Effector memory CD4-positive, alpha-beta T cell (primary cell): ENCODE measurements around the gene PRRC2B.
"Not testable (repeated sequence)": the region's sequence is repeated elsewhere in the genome, so short reads cannot be mapped to it uniquely, and the experiment has no call there.

Experiments
- DNase-seq, 3 donors: peaks; one replicate each; pipeline ENCODE4 v3.0.0-alpha.2; 2020
- H3K27ac ChIP-seq: 2 replicates; pipeline ENCODE4 v1.7.0; 2013; ENCODE audit warnings: mild to moderate bottlenecking, low read length, moderate library complexity; ENCODE audit not compliant: insufficient read depth, poor library complexity, severe bottlenecking
- H3K27me3 ChIP-seq: replicated peaks from 2 replicates; pipeline ENCODE4 v1.7.0; 2013; ENCODE audit warnings: mild to moderate bottlenecking, low read length; ENCODE audit not compliant: insufficient read depth, control insufficient read depth, poor library complexity, severe bottlenecking
- H3K36me3 ChIP-seq: 2 replicates; pipeline ENCODE4 v1.7.0; 2013; ENCODE audit warnings: mild to moderate bottlenecking, low read length, moderate library complexity; ENCODE audit not compliant: control insufficient read depth, insufficient read depth
- H3K4me1 ChIP-seq: 2 replicates; pipeline ENCODE4 v1.7.0; 2013; ENCODE audit warnings: low read length, mild to moderate bottlenecking; ENCODE audit not compliant: control insufficient read depth, insufficient read depth, poor library complexity, severe bottlenecking
- H3K4me3 ChIP-seq: 2 replicates; pipeline ENCODE4 v1.7.0; 2013; ENCODE audit warnings: low read length, low read depth, mild to moderate bottlenecking; ENCODE audit not compliant: insufficient read depth, poor library complexity, severe bottlenecking
- H3K9me3 ChIP-seq: 2 replicates; pipeline ENCODE4 v1.7.0; 2013; ENCODE audit warnings: mild to moderate bottlenecking, low read length, moderate library complexity; ENCODE audit not compliant: control insufficient read depth

Gene PRRC2B

GRCh38 chr9:131464354-131465000 lies 70.6 kb downstream of the PRRC2B start:
- no peaks in the 10 kb centered on the region for H3K27me3 ChIP-seq
- DNase-seq, result no peak
- no peak overlapping the region for H3K4me3 ChIP-seq
- H3K27ac ChIP-seq, result no peak overlapping the region
- no peaks in the 10 kb centered on the region for H3K9me3 ChIP-seq
- H3K36me3 ChIP-seq, result peaks cover 71% of the 10 kb centered on the region
- H3K4me1 ChIP-seq, result no peaks in the 10 kb centered on the region

GRCh38 chr9:131465401-131465800 lies 71.5 kb downstream of the PRRC2B start:
- Histone ChIP-seq H3K27ac (no peak overlapping the region), H3K4me3 (no peak overlapping the region), H3K9me3 (no peaks in the 10 kb centered on the region), H3K27me3 (no peaks in the 10 kb centered on the region), H3K36me3 (peaks cover 72% of the 10 kb centered on the region), H3K4me1 (no peaks in the 10 kb centered on the region)
- DNase-seq, result no peak

GRCh38 chr9:131467214-131467935 lies 73.5 kb downstream of the PRRC2B start:
- Histone ChIP-seq H3K4me1 (no peaks in the 10 kb centered on the region), H3K9me3 (no peaks in the 10 kb centered on the region), H3K27me3 (no peaks in the 10 kb centered on the region), H3K4me3 (no peak overlapping the region), H3K27ac (no peak overlapping the region), H3K36me3 (peaks cover 76% of the 10 kb centered on the region)
- no peak for DNase-seq

- no peaks in the 10 kb centered on the region for H3K4me1 ChIP-seq
- peaks cover 80% of the 10 kb centered on the region for H3K36me3 ChIP-seq
- no peak overlapping the region for H3K4me3 ChIP-seq
- H3K27me3 ChIP-seq, result no peaks in the 10 kb centered on the region
- H3K27ac ChIP-seq, result no peak overlapping the region
- no peaks in the 10 kb centered on the region for H3K9me3 ChIP-seq
- no peak for DNase-seq
Observed at GRCh38 chr9:131468031-131468430, 74.1 kb downstream of the PRRC2B start.

GRCh38 chr9:131469356-131469755 lies 75.5 kb downstream of the PRRC2B start:
- Histone ChIP-seq H3K9me3 (no peaks in the 10 kb centered on the region), H3K27me3 (no peaks in the 10 kb centered on the region), H3K36me3 (peaks cover 84% of the 10 kb centered on the region), H3K27ac (no peak overlapping the region), H3K4me1 (no peaks in the 10 kb centered on the region), H3K4me3 (no peak overlapping the region)
- DNase-seq, result no peak

DNA sequence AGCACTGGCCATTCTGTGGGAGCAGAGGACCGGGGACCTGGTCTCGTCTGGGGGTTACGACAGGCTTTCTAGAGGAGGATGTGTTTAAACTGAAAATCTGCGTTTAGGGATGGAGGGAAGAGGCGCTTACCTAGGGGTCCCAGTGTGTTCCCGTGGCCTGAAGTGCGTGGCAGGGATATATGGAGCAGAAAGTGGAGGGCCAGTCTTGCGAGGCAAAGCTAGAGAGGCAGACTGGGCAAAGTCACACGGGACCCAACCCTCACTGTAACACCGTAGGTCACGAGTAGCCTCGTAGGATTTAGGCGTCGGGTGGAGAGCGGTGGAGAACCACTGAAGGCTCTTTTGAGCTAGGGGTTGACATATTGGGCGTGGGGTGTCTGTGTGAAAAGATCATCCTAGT lies 76.1 kb downstream of the PRRC2B start:
- H3K36me3 ChIP-seq, result peaks cover 84% of the 10 kb centered on the region
- no peaks in the 10 kb centered on the region for H3K27me3 ChIP-seq
- H3K9me3 ChIP-seq, result no peaks in the 10 kb centered on the region

DNA sequence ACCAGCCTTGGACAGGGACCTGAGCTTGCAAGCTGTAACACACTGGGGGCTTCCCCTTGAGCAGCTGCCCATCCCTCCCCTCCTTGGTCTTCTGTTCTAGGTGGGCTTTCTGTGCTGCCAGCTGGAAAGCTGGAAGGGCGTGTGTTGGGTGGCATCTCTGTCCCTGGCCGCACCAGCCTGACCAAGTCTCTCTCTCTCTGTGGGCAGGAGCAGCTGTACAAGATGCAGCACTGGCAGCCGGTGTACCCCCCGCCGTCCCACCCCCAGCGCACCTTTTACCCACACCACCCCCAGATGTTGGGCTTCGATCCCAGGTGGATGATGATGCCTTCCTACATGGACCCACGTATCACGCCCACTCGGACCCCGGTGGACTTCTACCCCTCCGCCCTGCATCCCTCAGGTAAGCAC lies 76.7 kb downstream of the PRRC2B start:
- no peaks in the 10 kb centered on the region for H3K4me1 ChIP-seq
- H3K36me3 ChIP-seq, result peaks cover 84% of the 10 kb centered on the region
- no peak for DNase-seq
- H3K27ac ChIP-seq, result no peak overlapping the region
- no peaks in the 10 kb centered on the region for H3K9me3 ChIP-seq
- no peaks in the 10 kb centered on the region for H3K27me3 ChIP-seq
- H3K4me3 ChIP-seq, result no peak overlapping the region

More for the DNA sequence above, 76.1 kb downstream of the PRRC2B start:
- DNase-seq, result no peak
- Histone ChIP-seq H3K4me1 (no peaks in the 10 kb centered on the region), H3K4me3 (no peak overlapping the region), H3K27ac (no peak overlapping the region)

GRCh38 chr9:131472085-131472484 lies 78.2 kb downstream of the PRRC2B start:
- H3K36me3 ChIP-seq, result peaks cover 90% of the 10 kb centered on the region
- H3K27ac ChIP-seq, H3K9me3 ChIP-seq, H3K27me3 ChIP-seq, H3K4me1 ChIP-seq, H3K4me3 ChIP-seq, DNase-seq: not testable (repeated sequence)

DNA sequence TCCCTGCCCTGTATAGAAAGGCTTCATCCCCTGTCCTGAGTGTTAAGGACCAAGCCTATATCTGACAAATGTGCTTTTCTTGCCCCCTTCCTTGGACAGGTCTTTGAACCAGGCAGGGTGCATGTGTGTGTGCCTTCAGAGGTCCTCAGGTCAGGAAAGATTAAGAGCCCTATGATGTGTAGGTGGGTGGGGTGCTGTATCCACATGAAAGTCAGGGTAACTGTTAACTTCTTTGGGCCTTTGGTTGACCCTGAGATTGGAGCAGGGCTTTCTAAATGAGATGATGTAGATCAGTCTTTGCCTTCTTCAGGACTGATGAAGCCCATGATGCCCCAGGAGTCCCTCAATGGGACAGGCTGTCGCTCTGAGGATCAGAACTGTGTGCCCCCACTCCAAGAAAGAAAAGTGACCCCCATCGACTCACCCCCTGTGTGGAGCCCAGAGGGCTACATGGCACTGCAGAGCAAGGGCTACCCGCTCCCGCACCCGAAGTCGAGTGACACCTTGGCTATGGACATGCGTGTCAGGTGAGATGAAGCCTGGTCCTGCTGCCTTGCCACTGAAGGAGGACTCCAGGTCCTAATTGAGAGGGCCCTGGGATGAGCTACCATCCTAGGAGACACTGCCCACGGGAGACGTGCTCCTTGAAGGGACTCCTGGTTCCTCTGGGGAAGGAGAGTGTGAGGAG lies 79.5 kb downstream of the PRRC2B start:
- Histone ChIP-seq H3K27me3 (no peaks in the 10 kb centered on the region), H3K4me3 (no peak overlapping the region), H3K4me1 (no peaks in the 10 kb centered on the region), H3K36me3 (peaks cover 91% of the 10 kb centered on the region), H3K27ac (no peak overlapping the region), H3K9me3 (no peaks in the 10 kb centered on the region)
- no peak for DNase-seq

- Histone ChIP-seq H3K36me3 (peaks cover 93% of the 10 kb centered on the region), H3K27me3 (no peaks in the 10 kb centered on the region)
- no peak for DNase-seq
Observed at GRCh38 chr9:131473891-131474290, 80.0 kb downstream of the PRRC2B start.

More at GRCh38 chr9:131473891-131474290, 80.0 kb downstream of the PRRC2B start:
- Histone ChIP-seq H3K27ac (no peak overlapping the region), H3K4me3 (no peak overlapping the region), H3K9me3 (no peaks in the 10 kb centered on the region), H3K4me1 (no peaks in the 10 kb centered on the region)
